ENCODE results near the gene LIME1.

Gene LIME1

DNA sequence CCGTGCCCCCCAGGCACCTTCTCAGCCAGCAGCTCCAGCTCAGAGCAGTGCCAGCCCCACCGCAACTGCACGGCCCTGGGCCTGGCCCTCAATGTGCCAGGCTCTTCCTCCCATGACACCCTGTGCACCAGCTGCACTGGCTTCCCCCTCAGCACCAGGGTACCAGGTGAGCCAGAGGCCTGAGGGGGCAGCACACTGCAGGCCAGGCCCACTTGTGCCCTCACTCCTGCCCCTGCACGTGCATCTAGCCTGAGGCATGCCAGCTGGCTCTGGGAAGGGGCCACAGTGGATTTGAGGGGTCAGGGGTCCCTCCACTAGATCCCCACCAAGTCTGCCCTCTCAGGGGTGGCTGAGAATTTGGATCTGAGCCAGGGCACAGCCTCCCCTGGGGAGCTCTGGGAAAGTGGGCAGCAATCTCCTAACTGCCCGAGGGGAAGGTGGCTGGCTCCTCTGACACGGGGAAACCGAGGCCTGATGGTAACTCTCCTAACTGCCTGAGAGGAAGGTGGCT, 39.1 kb upstream of the LIME1 start:
- DNase-seq = no peak

DNA sequence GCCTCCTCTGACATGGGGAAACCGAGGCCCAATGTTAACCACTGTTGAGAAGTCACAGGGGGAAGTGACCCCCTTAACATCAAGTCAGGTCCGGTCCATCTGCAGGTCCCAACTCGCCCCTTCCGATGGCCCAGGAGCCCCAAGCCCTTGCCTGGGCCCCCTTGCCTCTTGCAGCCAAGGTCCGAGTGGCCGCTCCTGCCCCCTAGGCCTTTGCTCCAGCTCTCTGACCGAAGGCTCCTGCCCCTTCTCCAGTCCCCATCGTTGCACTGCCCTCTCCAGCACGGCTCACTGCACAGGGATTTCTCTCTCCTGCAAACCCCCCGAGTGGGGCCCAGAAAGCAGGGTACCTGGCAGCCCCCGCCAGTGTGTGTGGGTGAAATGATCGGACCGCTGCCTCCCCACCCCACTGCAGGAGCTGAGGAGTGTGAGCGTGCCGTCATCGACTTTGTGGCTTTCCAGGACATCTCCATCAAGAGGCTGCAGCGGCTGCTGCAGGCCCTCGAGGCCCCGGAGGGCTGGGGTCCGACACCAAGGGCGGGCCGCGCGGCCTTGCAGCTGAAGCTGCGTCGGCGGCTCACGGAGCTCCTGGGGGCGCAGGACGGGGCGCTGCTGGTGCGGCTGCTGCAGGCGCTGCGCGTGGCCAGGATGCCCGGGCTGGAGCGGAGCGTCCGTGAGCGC, 38.5 kb upstream of the LIME1 start:
- DNase-seq = no peak

DNA sequence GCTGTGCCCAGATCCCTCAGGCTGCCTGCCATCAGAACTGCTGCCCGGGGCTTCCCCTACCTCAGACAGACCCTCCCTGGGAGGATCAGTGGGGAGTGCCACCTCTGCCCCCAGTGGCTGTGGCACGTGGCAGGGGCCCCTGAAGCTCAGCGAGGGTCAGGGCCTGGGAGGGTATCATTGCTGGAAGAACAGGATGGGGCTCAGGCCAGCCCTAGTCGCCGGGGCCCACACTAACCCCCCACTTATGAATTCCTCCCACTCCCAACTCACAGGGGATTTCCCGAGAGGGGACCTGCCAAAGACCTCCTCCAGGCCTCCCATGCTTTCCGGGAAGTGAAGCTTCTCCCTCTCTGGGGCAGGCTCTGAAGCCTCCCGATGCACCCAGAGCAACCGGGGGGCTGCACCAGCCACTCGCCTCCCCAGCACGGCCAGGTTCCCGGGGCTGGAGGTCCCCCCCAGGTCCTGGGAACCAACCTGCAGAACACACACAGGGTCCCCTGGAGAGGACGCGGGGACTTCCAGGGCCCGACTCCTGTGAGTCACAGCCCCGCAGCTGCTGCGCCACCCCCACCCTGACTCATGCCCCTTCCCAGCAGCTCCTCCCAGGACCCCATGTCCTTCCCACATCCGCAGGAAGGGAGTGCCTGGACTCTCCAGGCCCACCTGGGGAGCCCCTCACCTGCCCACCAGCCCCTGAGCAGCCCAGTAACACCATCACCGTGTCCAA, 37.6 kb upstream of the LIME1 start:
- peak; percentile 92 for DNase-seq

DNA sequence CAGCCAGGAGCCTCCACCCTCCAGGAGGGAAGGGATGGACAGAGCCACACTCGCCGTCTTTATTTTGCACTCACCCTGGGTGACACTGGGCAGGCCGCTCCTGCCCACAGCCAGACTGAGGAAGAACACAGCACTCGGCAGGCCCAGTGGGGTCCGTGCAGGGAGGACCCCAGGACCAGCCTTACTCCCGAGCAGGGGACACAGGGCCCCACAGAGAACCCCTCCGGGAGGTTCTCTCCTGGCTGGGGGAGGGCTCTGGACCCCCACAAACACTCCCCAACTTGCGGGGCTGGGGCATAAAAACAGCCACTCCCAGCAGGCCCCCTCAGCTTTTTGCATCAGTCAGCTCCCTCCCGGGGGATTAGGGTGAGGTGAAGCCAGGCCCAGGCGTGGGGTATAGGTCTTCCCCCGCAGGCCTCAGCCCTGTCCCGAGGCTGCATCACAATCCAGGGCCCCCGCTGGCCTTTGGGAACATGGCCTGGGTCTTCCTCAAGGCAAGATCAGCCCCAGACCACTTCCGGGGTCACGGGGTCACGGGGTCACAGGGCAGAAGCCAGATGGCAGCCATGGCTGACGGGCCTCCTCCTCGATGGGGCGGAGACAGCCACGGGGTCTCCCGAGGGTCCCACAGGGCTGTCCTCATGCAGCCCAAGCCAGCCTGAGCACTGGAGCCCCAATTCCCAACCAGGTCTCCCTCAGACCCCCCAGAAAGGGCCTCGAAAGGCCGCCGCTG, 36.8 kb upstream of the LIME1 start:
- DNase-seq = no peak

DNA sequence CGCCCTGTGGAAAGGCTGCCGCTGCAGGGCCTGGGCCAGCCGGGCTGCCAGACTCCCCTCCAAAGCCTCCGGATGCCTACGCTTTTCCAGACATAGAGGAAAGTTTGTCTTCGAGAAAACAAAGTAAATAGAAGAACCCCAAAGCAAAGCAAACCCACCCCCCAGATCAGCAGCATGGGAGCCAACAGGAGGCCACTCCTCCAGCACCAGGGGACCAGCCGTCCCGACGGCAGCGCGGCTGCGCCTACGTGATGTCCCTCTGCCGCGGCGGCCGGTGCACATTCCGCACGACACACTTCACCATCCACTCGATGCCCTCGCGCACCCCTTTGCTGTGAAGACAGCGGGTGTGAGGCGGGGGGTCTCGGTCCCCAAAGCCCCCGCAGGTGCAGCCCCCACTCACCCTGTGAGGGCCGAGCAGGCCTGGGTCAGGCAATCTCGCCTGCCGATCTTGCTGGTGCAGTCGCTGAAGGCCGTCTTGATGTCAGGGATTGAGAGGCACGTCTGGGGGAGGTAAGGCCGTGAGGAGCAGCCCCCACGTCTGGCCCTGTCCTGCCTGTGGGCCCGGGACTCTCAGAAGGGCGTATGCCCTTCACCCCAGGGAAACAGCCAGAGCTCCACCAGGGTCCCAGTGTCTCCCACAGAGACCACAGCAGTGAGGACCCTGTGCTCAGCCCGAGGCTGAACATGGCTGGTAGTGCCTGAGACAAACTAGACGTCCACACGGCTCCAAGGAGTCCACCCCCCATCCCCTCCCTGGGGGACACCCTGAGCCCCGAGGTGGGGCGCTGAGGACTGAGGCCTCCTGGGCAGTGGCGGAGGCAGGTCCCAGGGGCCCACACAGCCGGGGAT, 36.0 kb upstream of the LIME1 start:
- DNase-seq = no peak

DNA sequence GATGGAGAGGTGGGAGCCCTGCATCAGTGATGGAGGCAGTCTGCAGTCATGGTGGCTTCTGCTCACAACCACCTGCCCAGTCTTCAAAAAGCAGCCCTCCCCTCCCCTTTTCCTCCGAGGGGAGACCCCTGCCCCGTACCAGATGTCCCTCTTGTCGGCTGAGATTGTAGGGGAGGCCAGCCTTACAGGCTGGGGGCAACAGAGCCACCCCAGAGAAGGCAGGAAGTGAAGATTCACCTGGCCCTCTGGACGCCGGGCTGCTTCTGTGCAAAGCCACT, 35.5 kb upstream of the LIME1 start:
- no peak for DNase-seq

DNA sequence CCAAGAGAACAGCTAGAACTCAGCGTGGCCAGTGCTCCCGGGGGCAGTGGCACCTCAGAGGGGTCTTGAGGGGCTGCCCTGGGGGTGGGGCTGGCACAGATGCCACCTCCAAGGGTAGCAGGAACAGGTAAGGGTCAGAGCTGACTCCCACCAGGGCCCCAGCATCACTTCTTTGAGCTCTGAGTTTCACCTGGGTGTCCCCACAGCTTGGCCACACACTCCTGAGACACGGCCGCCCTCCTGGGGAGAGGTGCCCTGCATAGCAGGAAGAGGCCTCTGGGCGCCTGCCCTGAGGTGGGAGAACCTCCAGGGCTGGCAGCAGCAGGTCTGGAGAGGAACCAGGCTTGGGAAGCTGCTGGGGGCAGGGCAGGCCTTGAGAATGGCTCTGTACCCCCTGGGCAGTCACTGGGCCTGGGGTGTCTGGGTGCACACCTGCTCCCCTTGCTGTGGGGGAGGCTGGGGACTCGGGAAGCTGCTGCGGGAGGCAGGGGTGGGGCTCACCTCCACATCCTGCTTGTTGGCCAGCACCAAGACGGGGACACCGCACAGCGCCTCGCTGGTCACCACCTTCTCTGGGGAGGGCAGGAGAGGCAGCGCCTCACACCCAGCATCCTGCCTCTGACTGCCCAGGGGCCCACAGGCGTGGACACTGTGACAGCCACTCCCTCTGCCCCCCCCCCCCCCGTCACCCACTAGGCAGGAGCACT, 35.0 kb upstream of the LIME1 start:
- no peak for DNase-seq

DNA sequence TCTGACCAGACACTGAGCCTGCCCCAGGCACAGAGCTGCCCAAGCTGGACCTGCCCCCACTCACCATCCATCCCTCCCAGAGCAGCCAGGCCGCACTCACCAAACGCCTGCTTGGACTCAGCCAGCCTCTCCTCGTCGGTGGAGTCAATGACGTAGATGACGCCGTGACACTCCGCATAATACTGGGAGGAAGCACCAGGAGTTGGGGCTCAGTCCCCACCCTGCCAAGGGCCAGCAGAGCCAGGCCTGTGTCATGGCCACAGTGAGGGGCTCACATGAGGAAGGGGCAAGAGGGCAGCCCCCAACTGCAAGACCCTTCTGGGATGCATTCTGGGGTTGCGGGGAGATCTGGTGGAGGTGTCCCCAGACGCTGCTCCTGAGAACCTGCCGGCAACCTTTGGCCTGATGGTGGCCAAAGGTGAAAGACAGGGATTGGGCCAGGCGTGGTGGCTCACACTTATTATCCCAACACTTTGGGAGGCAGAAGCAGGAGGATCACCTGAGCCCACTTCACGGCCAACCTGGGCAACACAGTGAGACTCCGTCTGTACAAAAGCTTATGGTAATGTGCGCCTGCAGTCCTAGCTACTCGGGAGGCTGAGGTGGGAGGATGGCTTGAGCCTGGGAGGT, 34.3 kb upstream of the LIME1 start:
- DNase-seq = no peak

DNA sequence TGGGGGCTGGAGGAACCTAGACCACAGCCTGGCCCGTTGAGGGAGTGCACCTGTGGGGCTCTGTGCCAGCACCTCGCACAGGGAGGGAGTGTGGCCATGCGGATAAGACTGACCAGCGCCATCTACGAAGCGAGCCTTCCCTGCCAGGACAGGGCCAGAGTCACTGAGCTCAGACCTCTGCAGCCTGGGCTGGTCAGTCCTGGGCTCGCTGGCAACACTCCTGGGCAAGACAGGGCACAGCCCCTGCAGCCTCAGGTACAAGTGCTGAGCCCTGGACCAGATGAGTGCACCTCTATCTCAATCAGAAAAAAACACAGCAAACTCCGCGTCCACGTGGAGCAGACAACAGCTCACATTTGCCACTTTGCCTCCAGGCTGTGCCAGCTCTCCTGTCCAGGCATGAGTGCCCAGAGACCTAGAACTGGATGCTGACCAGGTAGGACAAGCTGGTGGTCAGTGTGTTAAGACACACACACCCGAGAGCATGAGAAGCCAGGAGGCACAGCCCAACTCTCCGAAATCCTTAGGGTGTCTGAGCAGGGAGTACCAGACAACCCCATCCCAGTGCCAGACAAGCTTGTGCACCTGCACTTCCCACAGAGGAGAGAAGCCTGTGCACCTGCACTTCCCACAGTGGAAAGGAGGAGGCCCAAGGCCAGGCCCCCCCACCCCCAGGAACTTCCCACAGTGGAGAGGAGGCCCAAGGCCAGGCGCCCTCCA, 33.6 kb upstream of the LIME1 start:
- DNase-seq = no peak

DNA sequence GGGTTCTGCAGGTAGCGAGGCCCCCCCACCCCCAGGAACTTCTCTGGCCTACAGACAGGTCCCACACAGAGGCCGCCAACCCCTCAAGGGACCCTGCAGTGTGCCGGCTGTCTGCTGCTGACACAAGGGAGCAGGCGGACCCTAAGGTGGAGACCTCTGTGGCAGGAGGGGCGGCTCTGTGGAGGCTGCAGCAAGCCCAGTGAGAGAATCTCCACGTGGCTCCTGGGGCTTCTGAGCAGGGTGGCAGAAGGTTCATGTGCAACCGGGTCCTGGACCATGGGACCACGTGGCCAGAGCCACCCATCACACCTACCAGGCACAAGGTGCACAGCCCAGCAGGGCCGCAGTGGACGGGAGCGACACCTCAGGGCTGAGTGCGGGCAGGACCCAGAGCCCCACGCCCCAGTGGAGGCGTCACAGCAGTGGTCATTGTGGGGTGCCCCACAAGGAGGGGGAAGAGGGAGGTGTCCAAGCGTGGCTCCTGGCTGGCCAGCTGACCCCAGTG, 32.9 kb upstream of the LIME1 start:
- no peak for DNase-seq

DNA sequence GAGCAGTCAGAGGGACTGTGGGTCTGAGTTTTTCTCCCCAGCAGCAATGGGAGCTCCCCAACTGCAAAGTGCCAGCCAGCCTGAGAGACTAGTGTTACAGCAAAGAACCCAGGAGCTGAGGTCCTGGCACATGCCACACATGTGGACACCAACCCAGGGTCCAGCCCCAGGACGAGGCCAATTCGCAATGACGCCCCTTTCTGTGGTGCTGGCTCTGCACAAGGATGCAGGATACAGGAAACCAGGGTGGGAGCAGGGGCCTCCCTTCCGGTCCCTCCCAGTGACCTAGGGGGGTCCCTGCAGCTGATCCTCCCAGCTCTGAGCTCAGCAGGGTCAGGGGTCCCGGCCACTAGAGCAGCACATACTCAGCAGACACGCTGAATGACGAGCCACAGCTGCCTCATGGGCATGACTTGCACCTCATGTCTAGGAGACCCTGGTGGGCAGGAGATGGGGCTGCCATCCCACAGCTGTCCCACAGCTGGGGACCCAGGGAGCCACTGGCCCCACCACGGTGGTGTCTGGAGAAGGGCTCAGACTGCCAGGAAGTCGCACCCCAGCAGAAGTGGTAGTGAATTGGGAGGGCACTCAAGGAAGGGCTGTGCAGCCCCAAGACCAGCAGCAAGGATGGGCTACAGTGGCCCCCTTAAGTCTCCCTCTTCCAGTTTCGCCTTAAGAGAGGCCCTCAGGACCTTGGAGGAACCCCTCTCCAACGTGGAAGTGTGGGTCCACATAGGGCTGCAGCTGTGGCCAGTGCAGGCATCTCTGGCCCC, 32.3 kb upstream of the LIME1 start:
- no peak for DNase-seq

DNA sequence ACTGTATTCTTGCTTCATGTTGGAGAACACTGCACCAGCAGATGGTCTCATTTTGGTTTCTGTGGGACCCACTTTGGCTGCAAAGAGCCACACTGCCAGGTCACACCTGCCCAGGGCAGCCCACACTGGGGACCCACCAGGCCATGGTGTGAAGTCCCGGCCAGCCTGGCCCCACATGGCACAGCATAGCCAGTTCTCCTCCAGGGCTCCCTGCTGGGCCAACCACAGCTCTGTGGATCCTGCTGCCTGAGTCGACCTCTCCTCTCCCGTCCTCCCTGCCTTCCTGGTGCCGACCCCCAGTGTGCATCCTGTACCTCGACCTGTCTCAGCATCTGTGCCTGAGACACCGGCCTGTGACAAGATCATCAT, 31.7 kb upstream of the LIME1 start:
- DNase-seq = no peak

DNA sequence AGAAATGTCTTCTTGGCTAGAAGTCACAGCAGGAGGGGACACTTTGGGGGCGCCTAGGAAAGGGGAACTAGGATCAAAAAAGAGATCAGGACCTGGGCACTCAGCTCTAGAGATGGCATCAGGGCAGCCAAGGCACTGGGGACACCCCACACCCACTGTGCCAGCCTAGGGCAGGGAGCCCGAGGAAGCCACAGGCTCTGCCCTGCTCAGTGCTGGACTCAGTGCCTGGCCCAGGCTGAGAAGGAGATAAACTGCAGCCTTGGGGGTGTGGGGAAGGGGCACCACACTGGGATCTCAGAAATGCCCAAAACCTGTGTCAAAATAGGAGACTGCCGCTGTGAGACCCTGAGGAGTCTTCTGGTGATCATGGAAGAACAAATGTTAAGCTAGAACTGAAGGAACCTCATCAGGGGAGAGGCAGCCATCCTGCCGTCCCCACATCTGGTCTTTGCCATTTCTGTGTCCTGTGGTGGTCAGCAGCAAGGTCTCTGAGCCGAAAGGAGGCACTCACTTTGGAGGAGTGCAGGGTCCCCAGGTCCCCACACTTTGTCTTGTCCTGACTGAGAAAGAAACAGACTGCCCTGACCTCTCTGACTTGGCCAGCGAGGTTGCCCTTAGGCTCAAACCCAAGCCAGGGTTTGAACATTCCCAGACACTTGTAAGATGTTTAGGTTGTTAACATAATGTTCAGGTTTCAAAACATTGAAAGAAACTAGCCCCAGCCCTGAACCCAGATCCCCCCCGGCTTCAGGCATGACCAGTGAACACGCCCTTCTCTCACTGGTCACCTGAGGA, 31.0 kb upstream of the LIME1 start:
- no peak for DNase-seq

DNA sequence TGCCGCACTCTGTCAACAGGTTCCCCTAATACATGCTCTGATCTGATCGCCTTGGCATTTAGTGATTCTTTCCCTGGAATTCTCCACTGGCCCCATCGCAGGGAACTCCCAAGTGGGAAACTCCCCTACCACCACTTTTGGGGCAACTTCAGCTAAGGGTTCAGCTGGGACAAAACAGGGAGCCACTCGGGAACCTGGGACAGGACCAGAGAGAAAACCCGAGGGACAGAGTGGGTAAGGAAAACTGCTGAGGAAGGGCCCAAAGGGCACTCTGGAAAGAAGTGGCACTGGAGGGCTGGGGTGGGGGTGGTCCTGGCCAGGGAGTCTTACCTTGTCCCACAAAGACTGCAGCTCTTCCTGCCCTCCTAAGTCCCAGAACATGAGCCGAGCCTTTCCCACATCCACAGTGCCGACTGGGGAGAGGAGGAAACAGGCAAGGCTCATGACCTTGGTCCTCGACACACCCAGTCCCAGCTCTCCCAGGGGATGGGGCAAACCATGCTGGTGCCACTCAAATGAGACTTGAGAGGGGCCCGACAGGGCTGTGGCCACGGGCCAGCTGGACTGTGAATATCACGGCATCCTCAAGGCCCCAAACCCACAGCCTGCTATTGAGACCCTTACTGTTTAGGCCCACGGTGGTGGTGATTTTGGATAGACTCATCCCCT, 30.3 kb upstream of the LIME1 start:
- no peak for DNase-seq

DNA sequence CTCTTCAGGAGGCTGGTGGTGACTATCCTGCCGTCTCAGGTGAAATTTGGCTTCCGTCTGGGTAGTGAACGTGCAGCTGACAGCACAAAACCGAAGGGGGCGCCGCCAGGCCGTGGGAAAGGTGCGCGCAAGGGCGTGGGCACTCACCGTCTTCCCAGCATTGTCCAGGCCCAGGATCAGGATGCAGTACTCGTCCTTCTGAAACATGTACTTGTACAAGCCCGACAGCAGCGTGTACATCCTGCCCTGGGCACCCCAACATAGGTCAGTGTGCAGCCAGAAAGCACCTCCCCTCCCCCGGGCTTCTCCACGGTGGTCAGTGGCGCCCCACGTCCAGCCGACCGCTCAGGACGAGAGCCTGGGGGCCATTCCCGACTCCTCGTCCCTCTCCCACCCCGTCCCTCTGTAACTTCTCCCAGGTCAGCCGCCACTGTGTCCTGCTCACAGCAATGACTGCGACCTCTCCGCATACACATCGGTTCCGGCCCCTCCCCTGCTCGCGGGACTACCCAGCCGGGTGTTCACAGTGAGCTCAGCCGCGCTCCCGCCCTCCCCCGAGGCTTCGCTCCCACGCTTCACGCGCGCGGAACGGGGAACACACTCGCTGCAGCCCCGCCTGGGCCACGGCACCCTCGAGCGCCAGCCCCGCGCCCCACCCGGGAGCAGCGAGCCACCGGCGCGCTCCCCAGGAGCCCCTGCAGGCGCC, 29.5 kb upstream of the LIME1 start:
- no peak for DNase-seq

DNA sequence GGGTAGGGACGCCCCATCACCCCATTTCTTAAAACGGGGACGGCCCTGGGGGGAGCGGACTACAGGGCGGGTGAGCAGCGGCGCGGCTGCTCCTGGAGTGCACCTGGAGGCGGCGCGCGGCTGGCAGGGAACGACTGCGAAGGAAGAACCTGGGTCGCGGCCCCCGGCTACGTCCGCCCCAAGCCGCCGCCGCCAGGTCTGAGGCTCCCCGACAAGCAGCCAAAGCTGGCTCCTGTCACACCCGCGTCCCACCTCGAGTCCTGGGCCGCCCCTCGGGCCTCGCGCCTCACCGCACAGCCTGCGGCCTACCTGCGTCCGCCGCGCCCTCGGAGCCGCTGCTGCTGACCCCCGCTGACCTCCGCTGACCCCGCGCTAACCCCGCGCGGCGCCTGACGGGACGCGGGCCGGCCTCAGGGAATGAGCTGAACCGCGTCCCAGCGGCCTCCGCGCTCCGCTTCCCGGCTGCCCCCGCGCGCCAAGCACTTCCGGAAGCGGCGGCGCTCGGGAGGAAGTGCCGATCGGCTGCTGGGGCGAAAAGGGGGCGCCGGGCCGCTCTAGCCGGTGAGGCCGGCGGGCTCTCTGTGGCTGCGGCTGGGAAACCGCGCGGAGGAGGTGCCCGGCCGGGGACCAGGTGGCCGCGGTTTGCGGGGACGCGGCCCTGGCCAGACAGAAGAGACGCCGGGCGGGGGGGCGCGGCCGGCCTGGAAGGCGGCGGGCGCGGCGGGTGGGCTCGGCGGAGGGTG, 28.7 kb upstream of the LIME1 start, which contains the start of the genes ARFRP1 and ZGPAT:
Gene ARFRP1, minus strand, starts transcription at position 419 of the 743 bp plus-strand sequence. CDS start 885 bp downstream, outside the sequence.
Gene ZGPAT, plus strand, starts transcription at position 482 of the 743 bp plus-strand sequence. CDS start 542 bp downstream, outside the sequence.
- DNase-seq = peak; percentile 82
